GM12865 (cell line): ENCODE results near the gene TTC39C.

Experiments used
- DNase-seq: peaks from one replicate; pipeline ENCODE4 v3.0.0; 2010; ENCODE audit warnings: low read depth
- H3K4me3 ChIP-seq: 2 replicates; pipeline ENCODE4 v1.5.1; 2011; ENCODE audit warnings: mild to moderate bottlenecking, low read depth, low read length, control low read depth
- CTCF ChIP-seq: IDR thresholded peaks from 2 replicates; pipeline ENCODE4 v1.5.1; 2011; ENCODE audit warnings: low read length, control low read depth, low read depth, inconsistent platforms; ENCODE audit not compliant: insufficient read depth; ENCODE audit errors: missing control alignments

TTC39C gene

DNA sequence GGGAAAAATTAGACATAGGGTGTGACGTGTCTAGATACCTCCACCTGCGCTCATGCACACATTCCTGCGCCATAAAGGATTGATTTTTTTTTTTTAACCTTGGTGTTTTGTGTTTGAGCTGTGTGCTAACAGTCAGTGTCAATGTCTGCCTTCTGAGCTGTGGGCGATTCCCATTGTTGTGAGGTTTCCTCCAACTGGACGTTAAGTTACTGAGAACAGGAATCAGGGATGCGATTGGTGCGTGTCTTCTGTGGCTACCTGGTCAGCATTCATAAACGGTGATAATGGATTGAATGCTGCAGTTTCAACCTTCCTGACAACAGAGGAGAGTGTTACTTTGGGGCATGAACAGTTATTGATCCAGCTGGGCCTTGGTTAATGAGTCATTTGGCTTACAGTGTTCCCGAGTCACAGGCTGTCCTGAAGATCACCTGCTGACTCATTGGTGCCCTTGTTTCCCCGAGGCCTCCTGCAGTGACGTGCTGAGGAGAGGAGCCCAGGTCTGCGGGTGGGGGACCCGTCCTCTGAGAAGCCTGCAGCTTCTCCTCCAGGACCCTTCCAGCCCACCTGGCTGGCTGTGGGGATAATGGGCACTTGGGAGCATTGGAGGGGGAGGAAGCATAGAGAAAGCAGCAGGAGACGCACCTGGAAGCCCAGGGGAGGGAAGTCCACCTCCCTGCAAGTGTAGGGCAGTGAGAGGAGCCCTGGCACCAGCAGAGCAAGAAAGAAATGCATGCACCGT, 98.5 kb downstream of the TTC39C start:
- no peak for DNase-seq
- no peak for TF ChIP-seq CTCF
- no peak overlapping the region for H3K4me3 ChIP-seq

DNA sequence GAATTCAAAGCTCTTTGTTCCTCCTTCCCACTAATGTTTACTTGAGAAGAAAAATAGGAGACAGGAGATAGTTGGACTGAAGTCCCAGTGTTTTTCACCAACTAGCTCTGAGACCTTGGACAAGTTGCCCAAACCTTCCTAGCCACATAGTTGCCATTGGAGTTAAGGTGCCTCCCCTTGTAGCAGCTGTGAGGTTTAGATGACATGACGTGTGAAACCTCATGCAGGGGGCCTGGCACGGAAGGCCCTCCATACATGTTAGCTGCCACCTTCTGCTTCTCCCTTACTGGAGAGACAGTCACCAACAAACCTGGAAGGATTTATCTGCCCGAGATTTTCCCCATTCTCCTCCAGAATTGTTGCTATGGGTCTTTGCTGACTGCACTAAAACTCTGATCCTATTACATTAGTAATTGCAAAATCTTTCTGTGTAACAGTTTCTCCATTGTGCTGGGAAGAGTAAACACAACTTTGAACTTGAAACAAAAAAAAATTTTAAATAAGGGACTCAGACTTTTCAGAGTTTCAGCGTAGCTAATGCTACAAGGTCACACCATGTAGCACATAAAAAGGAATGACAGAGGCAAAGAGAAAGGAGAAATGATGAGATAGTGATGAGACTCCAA, 100.5 kb downstream of the TTC39C start:
- H3K4me3 ChIP-seq, result no peak overlapping the region
- no peak for DNase-seq
- no peak for TF ChIP-seq CTCF

GRCh38 chr18:24115628-24116027, 101.1 kb downstream of the TTC39C start:
- no peak overlapping the region for H3K4me3 ChIP-seq
- no peak for TF ChIP-seq CTCF
- DNase-seq, result no peak

DNA sequence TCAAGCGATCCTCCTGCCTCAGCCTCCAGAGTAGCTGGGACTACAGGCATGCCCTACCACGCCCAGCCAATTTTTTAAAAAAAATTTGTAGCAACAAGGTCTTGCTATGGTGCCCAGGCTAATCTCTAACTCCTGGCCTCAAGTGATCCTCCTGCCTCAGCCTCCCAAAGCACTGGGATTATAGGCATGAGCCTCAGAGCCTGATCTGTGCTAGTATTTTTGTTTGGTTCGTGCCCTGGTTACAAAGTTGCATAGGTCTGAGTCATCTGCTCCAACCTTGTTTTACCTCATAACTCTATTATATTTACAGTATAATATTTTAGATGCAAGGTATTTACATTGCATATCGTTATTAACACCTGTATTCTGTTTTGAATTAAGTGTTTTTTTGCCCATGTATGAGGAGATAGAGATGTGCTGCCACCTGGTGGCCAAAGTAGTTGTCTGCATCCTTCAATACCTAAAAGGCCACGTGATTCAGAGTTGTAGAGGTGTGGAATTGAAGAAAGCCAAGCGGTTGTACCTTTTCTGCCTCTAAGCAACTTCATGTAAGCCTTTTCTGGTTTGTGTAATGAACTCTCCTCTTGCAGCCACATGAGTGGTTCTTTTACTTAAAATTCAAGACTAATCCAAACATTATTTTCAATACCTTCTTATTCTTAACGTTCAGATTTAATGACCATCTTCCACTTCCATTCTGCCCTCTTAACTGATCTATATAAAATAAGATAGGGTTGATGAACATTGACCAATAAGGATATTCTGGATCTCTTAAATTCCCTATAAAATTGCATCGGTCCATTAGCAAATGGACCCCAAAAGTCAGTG, 104.4 kb downstream of the TTC39C start:
- TF ChIP-seq CTCF, result peak; percentile 62
- DNase-seq, result peak; percentile 88
- H3K4me3 ChIP-seq, result no peak overlapping the region

GRCh38 chr18:24120676-24121075, 106.1 kb downstream of the TTC39C start:
- no peak for TF ChIP-seq CTCF
- no peak for DNase-seq
- no peak overlapping the region for H3K4me3 ChIP-seq

DNA sequence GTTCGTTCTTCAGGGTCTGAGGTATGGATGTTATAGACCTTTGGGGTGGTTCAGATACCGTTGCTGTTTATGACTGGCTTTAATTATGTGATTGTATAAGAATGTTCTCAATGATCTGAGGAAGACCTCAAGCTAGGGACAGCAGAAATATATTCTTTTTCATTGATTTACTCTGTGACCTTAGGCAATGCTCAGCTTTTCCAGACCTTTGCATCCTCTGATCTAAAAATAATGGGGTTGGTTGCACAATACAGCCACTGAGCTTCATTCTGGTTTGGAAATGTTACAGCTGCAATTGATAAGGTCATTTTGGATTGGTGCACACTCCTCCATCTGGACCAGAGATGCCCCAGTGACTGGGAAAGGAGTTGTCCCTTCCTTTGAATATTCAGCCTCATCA, 107.1 kb downstream of the TTC39C start:
- no peak for DNase-seq
- TF ChIP-seq CTCF, result no peak
- H3K4me3 ChIP-seq, result no peak overlapping the region
